ENCODE data around the gene ASMTL.
"Not testable (repeated sequence)": the region's sequence is repeated elsewhere in the genome, so short reads cannot be mapped to it uniquely, and the experiment has no call there.

Gene ASMTL

GRCh38 chrX:1452516-1453394 lies at the start of gene ASMTL:
Gene ASMTL, minus strand, starts transcription at chrX:1452909. Its CDS starts 69 bp downstream, at chrX:1452840.
- DNase-seq (ENCODE audit: low read depth) = peak; percentile 86

- DNase-seq (ENCODE audit: low read depth) = no peak
Measured at GRCh38 chrX:1502241-1502640, 49.5 kb upstream of the ASMTL start.

- DNase-seq (ENCODE audit: low read depth) = no peak
Measured at GRCh38 chrX:1500701-1501624, 48.3 kb upstream of the ASMTL start.

GRCh38 chrX:1496076-1496475 lies 43.4 kb upstream of the ASMTL start:
- DNase-seq (ENCODE audit: low read depth) = no peak

- no peak for DNase-seq (ENCODE audit: low read depth)
Measured at GRCh38 chrX:1493877-1494510, 41.3 kb upstream of the ASMTL start.

GRCh38 chrX:1493412-1493811 lies 40.7 kb upstream of the ASMTL start:
- no peak for DNase-seq (ENCODE audit: low read depth)

GRCh38 chrX:1492421-1493012 lies 39.8 kb upstream of the ASMTL start:
- DNase-seq (ENCODE audit: low read depth) = no peak

- DNase-seq (ENCODE audit: low read depth) = no peak
Measured at GRCh38 chrX:1491851-1492349, 39.2 kb upstream of the ASMTL start.

GRCh38 chrX:1491248-1491647 lies 38.5 kb upstream of the ASMTL start:
- not testable (repeated sequence) for DNase-seq (ENCODE audit: low read depth)

- DNase-seq (ENCODE audit: low read depth) = not testable (repeated sequence)
Measured at GRCh38 chrX:1490723-1491122, 38.0 kb upstream of the ASMTL start.

- not testable (repeated sequence) for DNase-seq (ENCODE audit: low read depth)
Measured at GRCh38 chrX:1489354-1489753, 36.6 kb upstream of the ASMTL start.

- DNase-seq (ENCODE audit: low read depth) = no peak
Measured at GRCh38 chrX:1488745-1489144, 36.0 kb upstream of the ASMTL start.

- DNase-seq (ENCODE audit: low read depth) = no peak
Measured at GRCh38 chrX:1488141-1488540, 35.4 kb upstream of the ASMTL start.

GRCh38 chrX:1487401-1487800 lies 34.7 kb upstream of the ASMTL start:
- DNase-seq (ENCODE audit: low read depth) = no peak

GRCh38 chrX:1486749-1487361 lies 34.1 kb upstream of the ASMTL start:
- DNase-seq (ENCODE audit: low read depth) = no peak

GRCh38 chrX:1486177-1486576 lies 33.5 kb upstream of the ASMTL start:
- DNase-seq (ENCODE audit: low read depth) = no peak

- no peak for DNase-seq (ENCODE audit: low read depth)
Measured at GRCh38 chrX:1485033-1485432, 32.3 kb upstream of the ASMTL start.

- no peak for DNase-seq (ENCODE audit: low read depth)
Measured at GRCh38 chrX:1484638-1485019, 31.9 kb upstream of the ASMTL start.

- no peak for DNase-seq (ENCODE audit: low read depth)
Measured at GRCh38 chrX:1483843-1484637, 31.3 kb upstream of the ASMTL start.

GRCh38 chrX:1482530-1482928 lies 29.8 kb upstream of the ASMTL start:
- DNase-seq (ENCODE audit: low read depth) = not testable (repeated sequence)

All from HS-27A (cell line).